Amygdala (tissue), 56 donors: Measurements from ENCODE around the gene SH3BP5.
"Not testable (repeated sequence)": the region's sequence is repeated elsewhere in the genome, so short reads cannot be mapped to it uniquely, and the experiment has no call there.

ENCODE experiments used
- DNase-seq, 56 donors: peaks; one replicate each; lab custom pipeline; 2025; lab: John Stamatoyannopoulos, UW

Gene SH3BP5, protein sequence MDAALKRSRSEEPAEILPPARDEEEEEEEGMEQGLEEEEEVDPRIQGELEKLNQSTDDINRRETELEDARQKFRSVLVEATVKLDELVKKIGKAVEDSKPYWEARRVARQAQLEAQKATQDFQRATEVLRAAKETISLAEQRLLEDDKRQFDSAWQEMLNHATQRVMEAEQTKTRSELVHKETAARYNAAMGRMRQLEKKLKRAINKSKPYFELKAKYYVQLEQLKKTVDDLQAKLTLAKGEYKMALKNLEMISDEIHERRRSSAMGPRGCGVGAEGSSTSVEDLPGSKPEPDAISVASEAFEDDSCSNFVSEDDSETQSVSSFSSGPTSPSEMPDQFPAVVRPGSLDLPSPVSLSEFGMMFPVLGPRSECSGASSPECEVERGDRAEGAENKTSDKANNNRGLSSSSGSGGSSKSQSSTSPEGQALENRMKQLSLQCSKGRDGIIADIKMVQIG

GRCh38 chr3:15332405-15333098 is at the start of gene SH3BP5:
SH3BP5 (minus strand) TSS chr3:15332586; CDS start chr3:15332408, 178 bp downstream.
- peak in 48 of 56 donors; percentile 12 to 78 (median 56) for DNase-seq

DNA sequence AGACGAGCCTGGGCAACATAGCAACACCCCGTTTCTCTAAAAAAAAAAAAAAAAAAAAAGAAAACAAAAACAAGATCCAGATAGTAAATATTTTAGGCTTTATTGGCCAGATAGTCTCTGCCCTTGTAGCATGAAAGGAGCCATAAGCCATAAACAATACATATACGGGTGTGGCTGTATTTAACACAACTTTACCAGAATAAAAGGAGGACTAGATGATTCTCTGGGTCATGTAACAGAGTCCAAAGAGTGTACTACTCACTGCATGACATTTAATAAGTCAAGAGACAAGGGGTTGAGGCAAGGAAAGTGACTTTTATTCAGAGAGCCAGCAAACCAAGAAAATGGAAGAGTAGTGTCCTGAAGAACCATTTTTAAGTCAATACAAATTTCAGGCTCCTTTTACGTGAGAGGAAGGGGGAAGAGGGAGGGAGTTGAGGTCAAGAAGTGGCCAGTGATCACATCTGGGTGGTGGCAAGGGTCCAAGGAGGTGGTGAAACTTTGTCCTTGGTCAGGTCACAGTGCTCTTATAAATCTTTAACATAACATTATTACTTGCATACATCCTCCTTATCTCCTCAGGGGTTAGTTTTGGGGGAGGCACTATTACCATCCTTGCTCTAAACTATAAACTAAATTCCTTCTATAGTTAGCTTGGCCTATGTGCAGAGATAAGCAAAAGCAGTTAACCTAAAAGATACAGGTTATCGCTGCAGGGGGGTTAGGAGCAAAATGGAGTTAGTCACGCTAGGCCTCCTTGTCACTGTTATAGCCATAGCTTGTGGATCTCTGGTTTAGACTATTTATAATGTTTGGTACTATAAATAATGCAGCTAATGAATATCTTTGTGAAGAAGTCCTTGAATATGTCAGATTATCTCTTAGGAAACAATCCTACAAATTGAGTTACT is 48.8 kb upstream of the SH3BP5 start:
- DNase-seq: no peak

- DNase-seq: peak; percentile 30 to 98 (median 87)
Observed at GRCh38 chr3:15377961-15378791, 45.8 kb upstream of the SH3BP5 start.

- no peak for DNase-seq
Observed at GRCh38 chr3:15375461-15376000, 43.1 kb upstream of the SH3BP5 start.

- no peak for DNase-seq
Observed at GRCh38 chr3:15372918-15373317, 40.5 kb upstream of the SH3BP5 start.

DNA sequence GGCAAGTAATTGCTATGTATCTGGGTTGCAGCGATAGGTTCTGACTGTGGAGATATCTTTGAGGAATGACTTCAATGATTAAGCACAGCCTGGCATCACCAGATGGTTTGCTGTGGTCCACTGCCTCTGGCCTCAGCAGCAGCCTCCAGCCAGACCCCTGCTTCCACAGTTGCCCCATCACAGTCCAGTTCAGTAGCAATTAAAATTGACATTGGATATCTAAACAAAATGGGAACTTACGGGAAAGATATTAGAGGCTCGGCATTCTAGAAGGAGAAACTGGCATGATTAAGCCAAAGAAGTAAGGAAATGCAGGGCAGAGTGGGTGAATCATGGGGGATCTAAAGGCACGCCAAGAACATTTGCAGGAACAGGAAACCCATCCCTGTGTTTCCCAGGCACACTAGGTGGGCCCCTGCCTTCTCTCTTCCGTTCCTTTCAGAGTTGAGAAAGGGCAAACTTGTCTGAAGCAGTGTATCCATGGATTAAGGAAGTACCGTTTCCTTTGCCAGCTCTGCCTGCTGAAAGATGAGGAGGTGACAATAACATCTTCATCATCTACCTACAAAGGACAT is 36.3 kb upstream of the SH3BP5 start:
- no peak for DNase-seq

- no peak for DNase-seq
Observed at GRCh38 chr3:15367059-15367458, 34.7 kb upstream of the SH3BP5 start.

- DNase-seq: not testable (repeated sequence)
Observed at GRCh38 chr3:15364078-15364477, 31.7 kb upstream of the SH3BP5 start.

GRCh38 chr3:15361494-15362214 is 29.3 kb upstream of the SH3BP5 start:
- DNase-seq: peak in 2 of 56 donors; percentile 6 to 9

- no peak for DNase-seq
Observed at GRCh38 chr3:15360788-15361493, 28.6 kb upstream of the SH3BP5 start.

DNA sequence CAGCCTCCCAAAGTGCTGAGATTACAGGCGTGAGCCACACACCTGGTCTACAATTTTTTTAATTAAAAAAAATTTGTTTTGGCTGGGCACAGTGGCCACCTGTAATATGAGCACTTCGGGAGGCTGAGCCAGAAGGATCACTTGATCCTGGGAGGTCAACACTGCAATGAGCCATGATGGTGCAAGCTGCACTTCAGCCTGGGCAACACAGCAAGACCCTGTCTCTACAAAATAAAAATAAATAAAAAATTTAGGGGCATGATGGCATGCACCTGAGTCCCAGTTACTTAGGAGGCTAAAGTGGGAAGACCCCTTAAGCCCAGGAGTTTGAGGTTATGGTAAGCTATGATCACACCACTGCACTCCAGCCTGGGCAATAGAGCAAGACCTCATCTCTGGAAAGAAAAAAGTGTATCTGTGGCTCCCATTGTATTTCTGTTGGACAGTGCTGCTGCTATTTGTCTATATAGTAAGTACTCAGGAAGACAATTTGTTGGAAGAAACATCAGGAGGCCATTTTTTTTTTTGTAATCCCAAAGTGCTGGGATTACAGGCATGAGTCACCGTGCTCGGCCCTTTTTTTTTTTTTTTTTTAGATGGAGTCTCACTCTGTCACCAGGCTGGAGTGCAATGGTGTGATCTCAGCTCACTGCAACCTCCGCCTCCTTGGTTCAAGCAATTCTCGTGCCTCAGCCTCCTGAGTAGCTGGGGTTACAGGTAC is 27.5 kb upstream of the SH3BP5 start:
- no peak for DNase-seq

GRCh38 chr3:15356651-15357061 is 24.3 kb upstream of the SH3BP5 start:
- DNase-seq: not testable (repeated sequence)

- no peak for DNase-seq
Observed at GRCh38 chr3:15356176-15356575, 23.8 kb upstream of the SH3BP5 start.

GRCh38 chr3:15355086-15355485 is 22.7 kb upstream of the SH3BP5 start:
- DNase-seq: no peak

DNA sequence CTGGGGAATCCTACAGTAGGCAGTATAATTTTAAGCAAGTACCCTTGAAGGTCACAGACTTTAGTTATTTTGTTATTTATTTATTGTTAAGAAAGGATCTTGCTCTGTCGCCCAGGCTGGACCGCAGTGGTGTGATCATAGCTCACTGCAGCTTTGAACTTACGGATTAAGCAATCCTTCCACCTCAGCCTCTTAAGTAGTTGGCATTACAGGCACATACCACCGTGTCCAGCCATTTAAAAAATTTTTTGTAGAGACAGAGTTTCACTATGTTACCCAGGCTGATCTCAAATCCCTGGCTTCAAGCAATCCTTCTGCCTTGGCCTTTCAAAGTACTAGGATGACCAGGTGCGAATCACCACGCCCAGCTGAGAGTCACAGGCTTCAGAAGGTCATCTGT is 22.1 kb upstream of the SH3BP5 start:
- DNase-seq: no peak

GRCh38 chr3:15350141-15350540 is 17.8 kb upstream of the SH3BP5 start:
- DNase-seq: no peak

GRCh38 chr3:15349438-15349837 is 17.1 kb upstream of the SH3BP5 start:
- DNase-seq: not testable (repeated sequence)
